ENCODE measurements around the gene WEE1. TPM values are rescaled to one million over a fixed set of nuclear protein-coding genes. Genes with fewer than 3 reads are reported as not detected.

The WEE1 gene
- total RNA-seq, 4 donors from 2014 or later: 8.0 to 13.8 (median 13.1) TPM

- TF ChIP-seq CTCF (IDR thresholded peaks at IDR 0.05; ENCODE audit: low read depth): no peak
Observed at GRCh38 chr11:9561279-9561982, 12.0 kb upstream of the WEE1 start.

GRCh38 chr11:9562716-9563115 is 10.8 kb upstream of the WEE1 start:
- no peak for TF ChIP-seq CTCF (IDR thresholded peaks at IDR 0.05; ENCODE audit: low read depth)

GRCh38 chr11:9563196-9563730 is 10.2 kb upstream of the WEE1 start:
- no peak for TF ChIP-seq CTCF (IDR thresholded peaks at IDR 0.05; ENCODE audit: low read depth)

GRCh38 chr11:9565822-9566560 is 7.5 kb upstream of the WEE1 start:
- TF ChIP-seq CTCF (IDR thresholded peaks at IDR 0.05; ENCODE audit: low read depth): no peak

- TF ChIP-seq CTCF (IDR thresholded peaks at IDR 0.05; ENCODE audit: low read depth): no peak
Observed at GRCh38 chr11:9566561-9567063, 6.9 kb upstream of the WEE1 start.

- TF ChIP-seq CTCF (IDR thresholded peaks at IDR 0.05; ENCODE audit: low read depth): no peak
Observed at GRCh38 chr11:9567401-9567800, 6.1 kb upstream of the WEE1 start.
